Stimulated activated CD4-positive, alpha-beta T cell treated with anti-CD3 and anti-CD28 coated beads, Interleukin-4, amount 100 ng/mL, for 48 hours (primary cell): Measurements from ENCODE around the gene RSPO3.
"Not testable (repeated sequence)": the region's sequence is repeated elsewhere in the genome, so short reads cannot be mapped to it uniquely, and the experiment has no call there.

Experiments used
- DNase-seq, 2 donors: peaks; one replicate each; pipeline ENCODE4 v3.0.0-alpha.2; 2020; ENCODE audit warnings: low read depth in 2 of 2

The RSPO3 gene, protein sequence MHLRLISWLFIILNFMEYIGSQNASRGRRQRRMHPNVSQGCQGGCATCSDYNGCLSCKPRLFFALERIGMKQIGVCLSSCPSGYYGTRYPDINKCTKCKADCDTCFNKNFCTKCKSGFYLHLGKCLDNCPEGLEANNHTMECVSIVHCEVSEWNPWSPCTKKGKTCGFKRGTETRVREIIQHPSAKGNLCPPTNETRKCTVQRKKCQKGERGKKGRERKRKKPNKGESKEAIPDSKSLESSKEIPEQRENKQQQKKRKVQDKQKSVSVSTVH

DNA sequence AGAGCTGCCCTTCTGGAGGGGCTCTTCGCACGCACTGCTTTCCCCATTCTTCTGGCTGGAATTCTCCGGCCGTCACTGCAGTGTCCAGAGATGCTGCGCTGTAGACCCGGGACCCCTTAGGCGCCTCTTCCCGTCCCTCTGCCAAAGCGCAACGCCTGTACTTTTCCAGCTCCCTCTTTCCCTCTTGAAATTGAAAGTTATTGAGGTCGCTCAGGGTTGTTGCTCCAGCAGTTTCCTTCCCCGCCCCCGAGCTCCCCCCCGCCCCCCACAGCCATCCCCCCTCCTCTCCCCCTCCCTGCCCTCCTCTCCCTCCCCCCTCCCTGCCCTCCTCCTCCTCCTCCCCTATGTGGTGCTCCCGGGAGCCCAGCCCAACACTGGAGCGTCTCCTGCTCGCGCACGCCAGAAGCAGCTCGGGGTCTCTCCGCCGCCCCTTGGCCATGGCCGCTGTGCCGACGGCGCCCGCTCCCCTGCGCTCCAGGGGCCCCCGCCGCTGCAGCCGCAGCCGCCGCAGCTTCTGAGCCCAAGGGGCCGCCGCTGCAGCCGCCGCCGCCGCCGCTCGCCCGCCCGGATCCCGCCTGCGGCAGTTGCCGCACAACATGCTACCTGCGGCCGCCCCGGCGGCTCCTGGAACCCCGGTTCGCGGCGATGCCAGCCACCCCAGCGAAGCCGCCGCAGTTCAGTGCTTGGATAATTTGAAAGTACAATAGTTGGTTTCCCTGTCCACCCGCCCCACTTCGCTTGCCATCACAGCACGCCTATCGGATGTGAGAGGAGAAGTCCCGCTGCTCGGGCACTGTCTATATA, at the start of gene RSPO3:
Gene RSPO3 (plus strand): TSS at position 374 of the 804 bp plus-strand sequence. CDS start 522 bp downstream, outside the sequence.
- DNase-seq, result no peak

DNA sequence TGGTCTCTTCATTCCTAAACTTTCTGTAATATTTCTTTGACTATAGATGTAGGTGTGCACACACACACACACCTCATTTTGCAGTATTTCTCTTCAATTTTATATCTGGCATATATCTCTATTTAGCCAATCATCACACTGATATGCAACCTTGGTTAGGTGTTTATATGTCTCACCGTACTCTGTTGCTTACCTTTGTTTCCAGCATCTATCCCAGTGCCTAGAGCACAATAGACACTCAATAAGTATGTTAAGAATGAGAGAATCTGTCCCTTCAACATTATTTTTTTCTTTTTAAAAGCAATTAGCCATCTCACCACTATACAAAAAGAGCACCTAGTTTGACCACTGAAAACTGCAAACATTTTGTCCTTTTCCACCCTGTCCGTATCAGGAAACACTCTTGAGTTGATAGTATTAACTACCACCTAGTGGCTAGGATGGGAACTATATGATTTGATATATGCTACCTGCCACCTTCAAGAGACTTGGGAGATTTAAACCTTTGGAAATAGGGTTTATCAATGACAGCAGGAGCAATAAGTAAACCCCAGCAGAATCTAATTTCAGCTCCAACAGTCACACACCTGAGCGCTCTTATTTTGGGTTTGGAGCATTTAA, 48.7 kb upstream of the RSPO3 start:
- no peak for DNase-seq

DNA sequence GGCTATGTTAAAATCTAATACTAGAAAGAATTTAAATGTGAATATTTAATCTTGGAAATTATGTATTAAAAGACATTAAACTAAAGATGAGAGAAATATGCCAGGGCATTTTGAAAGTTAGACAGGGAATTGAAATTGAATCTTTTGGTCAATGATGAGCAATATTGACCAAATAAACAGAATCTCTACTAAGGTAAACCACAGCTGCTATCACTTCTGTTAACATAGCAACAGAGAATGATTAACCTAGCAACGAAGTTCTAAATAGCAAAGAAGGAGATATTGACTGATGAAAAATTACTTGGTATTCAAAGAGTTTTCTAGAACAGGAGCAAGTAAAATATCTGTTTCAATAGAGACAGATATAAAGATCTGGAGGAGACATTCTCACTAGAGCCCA, 45.2 kb upstream of the RSPO3 start:
- DNase-seq, result no peak

DNA sequence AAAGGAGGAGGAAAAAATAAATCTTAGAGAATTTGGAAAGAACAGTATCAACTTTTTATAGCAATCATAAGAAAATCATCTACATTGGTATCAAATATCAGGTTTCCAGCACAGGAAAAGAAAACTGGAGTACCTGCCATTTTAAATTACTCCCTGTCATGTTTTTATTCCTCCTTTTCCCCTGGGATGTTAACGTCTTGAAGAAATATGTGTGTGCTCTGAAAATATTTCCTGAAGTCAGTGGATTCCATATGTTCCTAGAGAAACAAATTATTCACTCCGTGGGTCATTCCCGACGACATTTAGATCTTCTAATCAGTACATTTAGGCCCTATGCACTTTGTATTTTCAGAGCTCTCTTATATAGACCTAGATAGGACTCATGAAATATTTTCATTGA, 42.0 kb upstream of the RSPO3 start:
- DNase-seq, result no peak

DNA sequence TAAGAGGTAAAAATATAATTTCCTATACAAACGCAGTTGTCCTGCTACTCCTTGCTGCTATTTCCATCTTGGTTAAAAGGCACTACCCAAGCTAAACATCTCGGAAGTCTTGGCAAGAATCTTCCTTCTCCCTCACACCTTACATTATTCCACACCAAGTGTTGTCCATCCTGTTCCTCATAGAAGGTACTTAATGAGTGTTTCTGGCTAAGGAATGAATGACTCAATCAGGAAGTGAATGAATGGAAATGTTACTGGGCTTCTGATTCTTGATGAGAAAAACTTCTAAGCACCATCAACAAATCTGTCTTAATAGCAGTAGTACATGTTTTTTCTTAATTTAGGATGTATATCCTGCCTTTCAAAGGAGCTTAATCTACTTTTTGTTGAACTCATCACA, 40.6 kb upstream of the RSPO3 start:
- DNase-seq, result no peak

DNA sequence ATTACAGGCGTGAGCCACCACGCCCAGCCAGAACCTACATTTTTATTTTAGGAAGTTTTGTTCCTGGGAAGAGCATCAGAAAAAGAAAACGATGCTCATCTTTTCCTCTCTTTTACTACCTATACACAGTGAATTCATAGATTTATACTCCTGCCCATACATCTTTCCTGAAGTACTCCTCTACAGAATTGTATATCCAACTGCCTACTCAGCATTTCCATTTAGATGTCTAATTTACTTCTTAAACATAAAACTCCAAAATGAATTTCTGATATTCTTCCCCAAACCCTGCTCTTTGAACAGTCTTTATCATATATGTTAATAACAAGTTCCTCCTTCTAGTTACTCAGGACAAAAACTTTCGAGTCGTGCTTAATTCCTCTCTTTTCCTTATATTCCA, 39.8 kb upstream of the RSPO3 start:
- no peak for DNase-seq

DNA sequence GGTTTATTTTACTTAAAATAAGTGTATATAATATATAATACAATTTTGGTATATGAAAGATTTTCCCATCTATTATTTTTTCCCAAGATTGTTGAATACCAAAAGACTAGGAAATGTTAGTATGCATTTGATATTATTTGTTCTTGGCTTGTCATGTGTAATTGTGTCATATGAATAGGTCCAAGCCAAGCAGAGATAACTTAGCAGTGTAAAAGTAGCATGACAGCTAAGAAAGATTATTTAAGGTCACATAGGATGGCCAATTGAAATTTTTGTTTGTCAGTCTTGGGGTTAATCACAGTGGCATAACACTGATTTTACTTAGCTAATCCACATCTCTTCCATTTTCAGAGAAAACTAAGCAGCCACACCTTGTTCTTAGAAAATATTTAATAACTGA, 38.8 kb upstream of the RSPO3 start:
- DNase-seq, result no peak

DNA sequence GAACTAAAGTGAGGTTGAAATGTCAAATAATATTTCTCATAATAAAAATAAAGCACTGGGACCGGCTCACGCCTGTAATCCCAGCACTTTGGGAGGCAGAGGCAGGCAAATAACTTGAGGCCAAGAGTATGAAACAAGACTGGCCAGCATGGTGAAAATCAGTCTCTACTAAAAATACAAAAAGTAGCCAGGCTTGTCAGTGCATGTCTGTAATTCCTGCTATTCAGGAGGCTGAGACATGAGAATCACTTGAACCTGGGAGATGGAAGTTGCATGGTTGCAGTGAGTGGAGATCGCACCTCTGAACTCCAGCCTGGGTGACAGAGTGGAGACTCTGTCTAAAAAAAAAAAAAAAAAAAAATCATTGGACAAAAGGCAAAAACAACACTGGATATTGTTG, 38.4 kb upstream of the RSPO3 start:
- DNase-seq, result no peak

DNA sequence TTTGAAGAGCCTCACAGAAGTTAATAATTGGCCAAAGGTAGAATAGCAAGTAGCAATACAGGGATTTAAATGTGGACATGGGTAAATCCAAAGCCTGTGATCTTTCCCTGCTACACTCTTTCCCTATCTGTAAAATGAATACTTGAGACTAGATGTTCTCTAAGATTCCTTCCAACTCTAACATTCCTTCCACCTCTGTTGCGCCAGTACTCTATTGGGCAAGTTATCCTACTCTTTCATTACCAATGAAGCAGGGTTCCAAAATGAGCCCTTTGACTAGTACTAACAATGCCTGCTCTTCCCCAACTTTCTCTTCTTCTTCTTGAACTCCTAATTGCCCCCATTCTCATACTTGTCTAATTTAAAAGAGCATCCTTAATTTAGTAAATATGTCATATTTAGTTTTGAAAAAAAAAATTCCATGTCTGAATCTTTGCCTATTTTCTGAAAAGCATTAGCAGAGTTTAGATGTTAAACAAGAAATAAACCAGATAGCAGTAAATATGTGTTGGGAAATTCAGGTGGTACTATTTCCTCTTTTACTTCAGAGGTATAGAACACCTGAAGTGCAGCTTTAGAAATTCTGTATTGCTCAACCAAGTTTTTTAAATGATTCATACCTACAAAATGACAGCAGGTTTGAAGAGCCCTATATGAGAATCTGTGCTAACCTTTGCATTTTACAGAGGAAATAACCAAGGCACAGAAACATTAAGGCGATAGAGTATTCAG, 35.1 kb upstream of the RSPO3 start:
- no peak for DNase-seq

DNA sequence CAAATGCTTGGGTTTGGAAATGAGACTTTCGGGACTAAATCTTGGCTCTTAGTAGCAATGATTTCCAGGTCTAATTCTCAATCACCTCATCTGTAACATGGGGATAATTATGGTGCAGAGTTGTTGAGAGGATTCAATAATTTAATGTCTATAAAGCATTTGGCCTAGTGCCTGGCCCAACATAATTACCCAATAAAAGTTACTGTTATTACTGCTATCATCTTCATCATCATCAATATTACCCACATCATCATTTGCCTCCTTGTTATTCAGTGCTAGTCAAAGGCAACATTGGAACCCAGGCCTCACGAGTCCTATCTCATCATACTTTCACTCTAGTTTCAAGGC, 34.5 kb upstream of the RSPO3 start:
- no peak for DNase-seq

DNA sequence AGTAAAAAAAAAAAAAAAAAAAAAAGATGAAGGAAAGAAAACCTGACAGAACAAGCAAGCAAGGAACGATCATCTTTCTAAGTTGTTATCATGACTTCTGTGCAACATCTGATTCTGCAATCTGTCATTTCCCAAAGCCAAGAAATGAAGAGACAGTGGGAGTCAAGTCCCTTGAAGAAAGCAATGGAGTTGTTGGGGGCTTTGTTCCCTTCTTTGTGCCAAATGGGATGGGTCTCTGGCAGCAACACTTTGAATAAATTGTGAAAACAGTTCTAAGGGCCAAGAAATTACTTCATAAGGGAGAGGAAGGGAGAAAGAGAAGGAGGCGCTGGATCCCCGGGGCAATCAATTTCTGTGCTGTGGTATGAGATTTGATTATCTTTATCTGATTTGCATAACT, 33.3 kb upstream of the RSPO3 start:
- DNase-seq, result no peak

DNA sequence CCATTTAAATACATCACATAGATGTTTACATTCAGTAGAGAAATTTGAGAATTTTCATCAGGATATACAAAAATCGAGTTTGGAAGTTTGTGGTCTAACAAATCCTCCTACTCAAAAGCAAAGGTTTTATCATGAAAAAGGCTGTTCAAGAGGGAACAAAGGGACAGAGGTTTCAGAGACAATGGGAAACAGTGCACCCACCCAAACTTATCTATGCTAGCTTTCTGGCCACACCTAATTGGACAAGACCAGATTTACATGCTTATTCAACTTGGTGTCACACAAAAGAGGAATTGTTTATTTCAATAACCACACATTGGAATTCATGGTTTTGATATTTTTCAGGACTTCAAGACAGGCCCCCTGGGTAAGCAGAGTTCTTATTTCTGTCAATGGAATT, 28.4 kb upstream of the RSPO3 start:
- no peak for DNase-seq

DNA sequence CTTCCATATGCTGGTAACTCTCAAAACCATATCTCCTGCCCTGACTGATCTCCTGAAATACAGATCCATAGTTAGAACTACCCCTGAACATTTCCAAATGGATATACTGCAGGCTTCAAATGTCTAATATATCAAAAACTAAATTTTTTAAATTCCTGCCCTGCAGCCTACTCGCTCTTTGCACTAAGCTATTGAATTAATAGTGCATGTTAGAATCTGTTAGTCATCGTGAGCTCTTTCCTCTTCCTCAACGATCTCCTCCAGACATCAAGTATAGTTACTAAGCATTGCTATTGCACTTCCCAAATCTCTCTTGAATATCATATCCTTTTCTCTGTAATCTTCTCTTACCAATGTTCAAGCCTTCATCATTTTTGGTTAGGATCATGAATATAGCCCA, 26.0 kb upstream of the RSPO3 start:
- DNase-seq, result no peak

DNA sequence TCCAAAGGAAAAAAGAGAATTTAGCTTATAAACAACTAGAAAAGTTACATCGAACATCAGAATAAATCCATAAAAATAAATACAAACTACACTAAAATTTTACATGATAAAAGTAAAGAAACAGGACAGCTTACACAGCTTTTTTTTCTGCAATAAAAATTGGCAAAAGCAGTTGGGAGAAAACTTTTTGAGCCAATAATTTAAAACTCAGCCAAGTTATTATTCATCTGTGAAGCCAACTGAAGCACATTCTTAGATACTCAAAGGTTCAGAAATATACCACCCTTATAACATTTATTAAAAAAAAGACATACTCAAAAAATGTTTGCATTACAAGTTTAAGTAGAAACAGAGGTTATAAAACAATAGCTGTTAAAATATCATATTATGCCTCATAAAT, 23.7 kb upstream of the RSPO3 start:
- no peak for DNase-seq

DNA sequence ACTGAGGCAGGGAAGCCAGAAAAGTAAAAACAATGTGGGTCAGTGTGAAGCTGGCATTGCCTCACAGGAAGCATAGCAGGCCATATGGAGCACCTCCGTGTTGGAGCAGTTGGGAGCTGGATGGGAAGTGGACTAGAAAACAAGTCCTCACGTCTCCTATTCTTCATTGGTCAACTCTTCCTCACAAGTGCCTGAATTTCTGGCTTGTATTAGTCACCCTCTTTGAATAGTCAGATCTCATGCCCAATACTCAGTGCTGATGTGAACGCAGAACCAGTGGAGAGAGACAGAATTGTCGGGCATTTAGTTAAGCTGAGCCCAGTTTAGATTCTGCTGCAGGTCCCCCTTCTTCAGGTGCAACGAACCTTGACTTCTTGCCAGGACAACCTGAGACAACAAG, 22.3 kb upstream of the RSPO3 start:
- no peak for DNase-seq

DNA sequence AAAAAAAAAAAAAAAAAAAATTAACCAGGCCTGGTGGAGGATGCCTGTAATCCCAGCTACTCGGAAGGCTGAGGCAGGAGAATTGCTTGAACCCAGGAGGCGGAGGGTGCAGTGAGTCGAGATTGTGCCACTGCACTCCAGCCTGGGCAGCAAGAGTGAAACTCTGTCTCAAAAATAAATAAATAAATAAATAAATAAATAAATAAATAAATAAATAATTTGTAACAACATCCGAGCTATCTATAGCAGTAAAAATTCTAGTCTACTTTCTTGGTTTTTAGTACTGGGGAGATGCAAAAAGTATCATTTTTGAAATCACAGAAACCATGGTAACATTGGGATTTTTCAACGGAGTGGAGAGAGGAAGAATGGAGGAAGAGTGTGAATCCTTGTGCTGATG, 21.0 kb upstream of the RSPO3 start:
- DNase-seq, result not testable (repeated sequence)

DNA sequence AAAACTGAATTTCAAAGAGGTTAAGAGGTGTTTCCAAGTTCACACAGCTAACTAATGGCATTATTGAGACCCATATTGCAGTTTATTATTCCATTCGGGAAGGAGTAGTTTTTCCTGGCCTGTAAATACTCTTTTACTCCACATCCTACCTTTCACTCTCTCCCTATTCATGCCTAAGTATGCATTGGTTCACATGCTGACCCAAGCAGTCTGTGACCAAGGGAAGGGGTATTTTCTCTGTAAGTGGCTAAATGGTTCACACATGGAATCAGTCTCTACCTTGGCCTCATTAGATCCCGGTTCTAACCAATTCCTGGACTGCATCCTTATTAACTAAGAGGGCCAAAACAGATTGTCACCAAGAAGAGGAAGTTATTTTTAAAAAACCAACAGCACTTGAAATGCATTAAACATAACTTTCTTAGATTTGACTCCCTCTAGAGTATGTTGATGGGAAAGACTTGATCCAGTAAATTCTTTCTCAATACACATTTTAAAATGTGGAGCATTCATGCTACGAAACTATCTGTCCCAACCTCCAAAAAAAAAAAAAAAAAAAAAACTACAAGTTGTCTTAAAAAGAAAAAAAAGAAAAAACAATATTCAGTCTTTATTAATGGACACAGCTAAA, 17.8 kb upstream of the RSPO3 start:
- no peak for DNase-seq

DNA sequence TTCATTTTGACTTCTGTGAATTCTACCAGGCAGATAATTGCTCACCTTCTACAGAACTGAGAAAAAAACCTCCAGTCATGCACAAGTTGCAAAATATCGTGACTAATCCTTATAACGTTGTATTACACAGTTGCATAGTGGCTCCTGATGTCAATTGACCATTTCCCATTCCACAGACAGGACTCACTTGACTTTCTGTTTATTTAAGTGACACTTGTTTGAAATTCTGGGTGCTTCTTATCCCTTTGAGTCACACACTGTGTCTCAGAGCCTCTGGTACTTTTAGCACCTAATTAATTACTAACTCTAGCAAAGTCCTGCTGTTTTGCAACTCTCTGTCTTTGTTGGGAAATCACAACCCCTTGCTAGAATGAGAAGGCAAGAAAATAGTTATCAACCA, 16.2 kb upstream of the RSPO3 start:
- no peak for DNase-seq

DNA sequence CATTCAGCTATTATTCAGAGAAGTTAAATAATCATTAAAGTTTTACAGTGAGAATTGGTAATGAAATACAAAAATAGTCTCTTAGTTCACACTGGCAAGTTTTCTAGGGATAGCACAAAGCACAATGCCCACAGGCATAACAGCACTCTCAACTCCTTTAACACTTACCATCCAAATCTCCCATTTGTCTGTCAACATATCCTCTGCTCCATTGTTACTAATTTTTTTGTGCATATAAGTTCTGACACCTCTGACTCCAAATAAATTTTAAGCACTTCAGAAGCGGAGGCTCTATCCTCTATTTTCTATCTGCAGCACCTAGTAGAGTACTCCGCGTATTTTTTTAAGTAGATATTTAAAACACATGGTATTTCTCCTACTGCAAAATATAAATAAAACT, 15.6 kb upstream of the RSPO3 start:
- DNase-seq, result no peak

DNA sequence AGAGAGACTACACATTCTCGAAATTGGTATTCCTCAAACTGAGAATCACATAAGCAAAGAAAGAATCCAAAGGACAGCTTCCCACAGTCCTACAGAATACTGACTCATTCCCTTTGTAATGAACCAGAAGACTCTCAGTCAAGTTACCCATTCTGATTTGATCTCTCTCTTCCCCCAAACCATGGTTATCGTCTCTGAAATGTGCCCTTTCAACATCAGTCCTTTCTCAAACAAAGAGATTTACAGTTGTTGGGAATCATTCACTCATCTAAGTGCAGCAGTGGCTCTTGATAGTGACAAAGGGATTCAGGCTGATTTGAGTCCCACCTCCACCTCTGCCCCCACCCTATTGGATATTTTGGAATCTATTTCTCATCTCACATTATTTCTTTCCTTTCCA, 15.0 kb upstream of the RSPO3 start:
- DNase-seq, result no peak

DNA sequence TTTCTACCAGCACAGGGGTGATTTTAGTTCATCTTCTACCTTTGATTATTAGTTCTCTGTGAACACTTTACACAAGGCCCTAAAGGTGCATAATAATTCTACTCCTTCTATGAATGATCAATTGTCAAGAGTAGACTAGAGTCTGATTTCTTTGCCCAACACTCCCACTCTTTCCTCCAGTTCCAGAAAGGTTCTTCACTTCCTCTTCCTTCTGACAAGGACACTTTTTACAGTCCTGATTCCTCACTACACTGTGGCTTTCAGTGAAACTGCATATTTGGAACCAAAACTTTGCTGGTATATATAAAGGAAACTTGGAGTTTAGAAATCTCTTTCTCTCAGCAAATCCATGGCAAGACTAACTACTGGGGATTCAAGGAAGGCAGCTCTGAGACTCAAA, 10.6 kb upstream of the RSPO3 start:
- DNase-seq, result no peak

DNA sequence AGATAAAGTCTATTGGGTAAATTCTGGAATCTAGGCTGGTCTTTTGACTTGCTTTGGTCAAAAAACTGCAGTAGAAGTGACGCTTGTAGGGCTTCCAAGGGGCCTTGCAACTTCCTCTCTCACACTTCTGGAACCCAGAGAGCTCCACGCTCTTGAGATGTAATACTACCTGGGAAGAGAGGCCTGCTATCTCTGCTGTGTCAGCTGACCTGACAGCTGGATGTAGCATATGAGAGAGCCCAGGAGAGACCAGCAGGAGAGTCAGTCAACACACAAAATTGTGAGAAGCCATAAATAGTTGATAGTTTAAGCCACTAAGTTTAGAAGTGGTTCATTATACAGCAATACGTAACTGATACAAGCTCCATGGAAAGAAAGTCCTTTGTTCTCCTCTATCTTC, 7.8 kb upstream of the RSPO3 start:
- DNase-seq, result no peak
